ENCODE data around the gene PLCB4.

PLCB4 gene

DNA sequence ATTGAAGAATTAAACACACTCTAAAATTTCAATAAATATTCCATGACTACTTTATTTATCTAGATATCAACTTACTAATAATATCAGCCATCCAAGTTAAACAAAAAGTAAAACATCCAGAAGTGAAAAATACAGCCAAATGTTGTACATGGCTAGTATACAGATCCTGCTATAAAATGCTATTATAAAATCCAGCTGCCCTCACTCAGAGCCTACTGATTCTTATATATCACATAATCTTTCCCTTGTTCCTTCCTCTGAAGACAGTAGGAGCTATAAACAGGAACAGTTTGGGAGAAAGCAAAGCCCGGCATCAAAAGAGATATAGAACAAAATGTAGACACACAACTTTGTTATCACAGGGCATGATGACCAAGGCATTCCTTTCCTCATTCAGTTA lies 212.9 kb downstream of the PLCB4 start:
- Histone ChIP-seq H3K27me3 (ENCODE audit: insufficient read depth, poor library complexity, severe bottlenecking) (no peaks in the 10 kb centered on the region), H3K27ac (replicated peaks) (no peak overlapping the region), H3K4me3 (replicated peaks; ENCODE audit: insufficient read depth, low read length) (no peak overlapping the region)
- TF ChIP-seq GABPA (IDR thresholded peaks at IDR 0.05; ENCODE audit: low read depth), result no peak
- no peak for DNase-seq (ENCODE audit: low read depth in 1 of 2, low spot score in 1 of 2)

GRCh38 chr20:9285617-9286016 lies 216.7 kb downstream of the PLCB4 start:
- Histone ChIP-seq H3K4me3 (replicated peaks; ENCODE audit: insufficient read depth, low read length) (no peak overlapping the region), H3K27ac (replicated peaks) (no peak overlapping the region), H3K27me3 (ENCODE audit: insufficient read depth, poor library complexity, severe bottlenecking) (no peaks in the 10 kb centered on the region)
- DNase-seq (ENCODE audit: low read depth in 1 of 2, low spot score in 1 of 2), result no peak
- TF ChIP-seq SPI1 (IDR thresholded peaks at IDR 0.05; ENCODE audit: borderline replicate concordance, low read depth), result no peak

DNA sequence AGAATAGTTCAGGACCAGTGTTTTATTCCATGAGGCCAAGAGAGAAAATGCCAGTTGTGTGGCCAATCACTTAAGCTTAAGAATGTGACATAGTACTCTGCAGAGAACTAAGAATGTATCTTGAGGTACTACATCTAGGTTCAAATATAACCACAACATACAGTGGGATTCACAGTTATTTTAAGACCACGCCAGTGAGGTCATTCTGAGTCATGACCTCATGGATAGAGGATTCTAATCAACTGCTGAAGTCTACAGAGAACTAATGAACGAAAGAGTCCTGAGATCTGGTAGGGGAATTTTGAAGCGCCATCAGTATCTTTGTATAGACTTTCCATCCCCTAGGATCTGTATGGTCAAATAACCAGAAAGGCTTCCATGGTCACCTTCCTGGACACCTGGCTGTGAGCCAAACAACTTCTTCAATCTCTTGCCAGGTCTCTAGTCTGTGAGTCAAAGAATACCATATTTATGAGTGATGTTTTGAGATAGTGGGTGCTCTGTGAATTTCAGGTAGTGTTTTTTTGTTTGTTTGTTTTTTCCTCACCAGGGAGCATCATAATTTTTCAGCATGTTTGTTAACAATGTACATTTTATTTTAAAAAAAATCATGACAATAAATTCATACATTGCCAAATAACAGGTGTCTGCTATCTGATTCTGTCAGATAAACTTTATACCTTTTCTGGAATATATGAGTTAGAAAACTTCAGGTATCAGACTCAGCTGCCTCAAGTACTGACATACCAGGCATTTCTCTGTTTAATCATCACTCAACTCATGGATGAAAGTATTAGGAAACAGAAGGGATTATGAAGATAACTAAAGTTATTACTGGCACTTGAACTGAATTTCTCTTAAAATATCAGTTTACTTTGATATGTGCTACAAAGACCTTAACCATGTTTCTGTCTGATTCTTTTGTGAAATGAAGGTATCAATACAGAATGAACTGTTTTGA lies 217.9 kb downstream of the PLCB4 start:
- no peak overlapping the region for H3K4me3 ChIP-seq (replicated peaks; ENCODE audit: insufficient read depth, low read length)
- no peak overlapping the region for H3K27ac ChIP-seq (replicated peaks)
- no peak for DNase-seq (ENCODE audit: low read depth in 1 of 2, low spot score in 1 of 2)
- TF ChIP-seq SPI1 (IDR thresholded peaks at IDR 0.05; ENCODE audit: borderline replicate concordance, low read depth), result no peak
- TF ChIP-seq GABPA (IDR thresholded peaks at IDR 0.05; ENCODE audit: low read depth), result no peak
- no peak for TF ChIP-seq CTCF (IDR thresholded peaks at IDR 0.05; ENCODE audit: insufficient read depth, low read length)
- no peak for TF ChIP-seq POLR2AphosphoS5 (IDR thresholded peaks at IDR 0.05; ENCODE audit: low read depth)
- TF ChIP-seq REST (IDR thresholded peaks at IDR 0.05; ENCODE audit: insufficient replicate concordance, low read depth), result no peak
- H3K27me3 ChIP-seq (ENCODE audit: insufficient read depth, poor library complexity, severe bottlenecking), result no peaks in the 10 kb centered on the region

DNA sequence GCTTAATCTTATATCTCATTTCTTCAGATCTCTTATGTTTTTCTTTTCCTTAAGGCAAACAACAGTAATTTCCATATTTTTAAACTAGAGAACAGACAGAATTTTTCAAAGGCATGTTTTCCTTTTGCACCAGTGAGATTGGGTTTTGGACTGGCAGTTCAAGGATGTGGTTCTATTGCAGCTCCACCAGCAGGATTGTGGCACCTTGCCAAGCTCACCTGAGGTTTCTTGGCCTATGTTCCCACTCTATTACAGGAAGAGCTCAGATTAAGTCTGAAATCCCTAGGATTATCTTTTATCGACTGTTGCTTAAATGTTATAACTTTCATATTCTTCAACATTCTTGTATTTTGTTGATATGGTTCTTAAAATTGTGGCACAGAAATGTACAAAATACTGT lies 218.9 kb downstream of the PLCB4 start:
- TF ChIP-seq SPI1 (IDR thresholded peaks at IDR 0.05; ENCODE audit: borderline replicate concordance, low read depth) (no peak), GABPA (IDR thresholded peaks at IDR 0.05; ENCODE audit: low read depth) (no peak), CTCF (IDR thresholded peaks at IDR 0.05; ENCODE audit: insufficient read depth, low read length) (no peak), REST (IDR thresholded peaks at IDR 0.05; ENCODE audit: insufficient replicate concordance, low read depth) (no peak), POLR2AphosphoS5 (IDR thresholded peaks at IDR 0.05; ENCODE audit: low read depth) (no peak)

More for the DNA sequence above, 218.9 kb downstream of the PLCB4 start:
- H3K27ac ChIP-seq (replicated peaks), result no peak overlapping the region
- H3K4me3 ChIP-seq (replicated peaks; ENCODE audit: insufficient read depth, low read length), result no peak overlapping the region
- no peak for DNase-seq (ENCODE audit: low read depth in 1 of 2, low spot score in 1 of 2)
- H3K27me3 ChIP-seq (ENCODE audit: insufficient read depth, poor library complexity, severe bottlenecking), result no peaks in the 10 kb centered on the region
